Pancreas (tissue), 10 donors: ENCODE data around the gene VIT. TPM values are rescaled to one million over a fixed set of nuclear protein-coding genes. Genes with fewer than 3 reads are reported as not detected.

Experiments used
- ATAC-seq, 4 donors: fragments of 200-7000 bp; cut with Tn5 transposase; one replicate each; pipeline versions ENCODE4 v1.8.0 to v1.9.1; 2020; ENCODE audit warnings: mild to moderate bottlenecking in 4 of 4, moderate library complexity in 4 of 4
- DNase-seq, 6 donors: peaks; one replicate each; pipeline ENCODE4 v3.0.0-alpha.2; 2020
- FAIRE-seq: peaks from 2 replicates; lab custom pipeline; 2012; peaks lifted over from hg19 to GRCh38; lab: Jason Lieb, UNC
- H3K27ac ChIP-seq, 4 donors: fragments of 200-600 bp; sonication (generic); 1 replicate in 3 of 4; 2 replicates in 1 of 4; pipeline versions ENCODE4 v1.5.0 to v1.8.0; 2020
- H3K27me3 ChIP-seq, 4 donors: fragments of 200-600 bp; one replicate each; pipeline ENCODE4 v1.8.0; 2021
- H3K36me3 ChIP-seq, 3 donors: fragments of 200-600 bp; sonication (generic) in 1 of 3; one replicate each; pipeline versions ENCODE4 v1.5.0 to v1.8.0; 2020 to 2021
- H3K4me1 ChIP-seq, 3 donors: fragments of 200-600 bp; one replicate each; pipeline ENCODE4 v1.8.0; 2021
- H3K4me3 ChIP-seq, 4 donors: fragments of 200-600 bp; sonication (generic) in 2 of 4; one replicate each; pipeline versions ENCODE4 v1.5.0 to v1.8.0; 2020 to 2021
- H3K9me3 ChIP-seq, 4 donors: fragments of 200-600 bp; one replicate each; pipeline ENCODE4 v1.8.0; 2021
- WGBS, 2 donors: extraction: QIAGEN DNeasy Blood & Tissue Kit; methylation state at CpG; one replicate each; pipeline ENCODE4 v1.1.7; 2013; 5-methylcytosine and 5-hydroxymethylcytosine counted together
- intact Hi-C, 3 donors: fragments of 100-400 bp; cut with DNase I; formaldehyde crosslinking; loops; one replicate each; pipeline versions ENCODE4 v1.11.1 to v1.14.2; 2022
- polyA plus RNA-seq, 2 donors: library from polyadenylated mRNA; stranded (reverse); fragments of 200-250 nt; gene quantifications; one replicate each; pipeline ENCODE4 v1.2.3, GENCODE V29; 2013
- total RNA-seq, 6 donors: library from RNA; stranded (reverse); fragmentation: NEBNext Ultra II Directional in 4 of 6; extraction: Animal tissue kit (Norgen Biotek cat#: 25700) in 4 of 6; gene quantifications; one replicate each; pipeline versions ENCODE4 v1.2.1 to v1.2.4, GENCODE V29; 2021 to 2023
- TF ChIP-seq, protein P1 (sequence below), 4 donors: fragments of 200-600 bp; sonication (generic) in 3 of 4; IDR thresholded peaks; one replicate each; pipeline versions ENCODE4 v1.5.0 to v1.8.0; 2021; ENCODE audit warnings: antibody characterized with exemption in 4 of 4
- donor health status: healthy with polysubstance abuse.
- donor health status: DM: no; HTN: no; CAD: no; lungs with moderate emphysema.
- donor health status: DM: no; HTN: no; CAD: no.
- donor health status: control.
- donor health status: control.
- donor health status: Bipolar disorder and iron deficiency.
- donor health status: DM: yes; HTN: yes; CAD: no.
- donor health status: DM: no; HTN: no; CAD: no.
- donor health status: DM: no; HTN: no; CAD: no.
- donor health status: DM: yes; HTN: yes; CAD: no.

Gene VIT
- total and polyA plus RNA-seq, 8 donors = 0.19 to 2.9 (median 0.36) TPM

DNA sequence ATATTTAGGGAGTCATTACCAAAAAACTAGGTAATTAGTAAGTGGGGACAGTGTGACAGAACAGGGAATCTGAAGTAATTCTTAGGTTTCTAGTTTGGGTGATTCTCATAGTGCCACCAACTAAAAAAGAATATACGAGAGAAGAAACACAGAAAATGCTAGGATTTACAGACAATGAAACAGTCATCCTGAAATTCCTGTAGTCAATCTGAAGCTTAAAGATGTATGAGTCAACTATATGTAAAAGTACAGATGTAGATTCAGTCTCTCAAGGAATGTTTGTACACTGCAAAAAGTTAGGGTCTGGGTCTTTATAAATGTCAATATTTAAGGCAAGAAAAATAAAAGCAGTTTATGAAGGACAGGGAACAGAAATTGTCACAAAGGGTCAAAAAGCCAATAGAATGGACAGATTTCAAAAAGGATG is 162.9 kb downstream of the VIT start:
- Histone ChIP-seq H3K36me3 (peaks cover 0 to 14% (median 0%) of the 10 kb centered on the region in 3 donors), H3K27me3 (no peaks in the 10 kb centered on the region), H3K4me3 (no peak overlapping the region), H3K9me3 (no peaks in the 10 kb centered on the region), H3K4me1 (no peaks in the 10 kb centered on the region), H3K27ac (no peak overlapping the region)
- no peak for ATAC-seq
- FAIRE-seq = no peak
- TF ChIP-seq, protein P1, sequence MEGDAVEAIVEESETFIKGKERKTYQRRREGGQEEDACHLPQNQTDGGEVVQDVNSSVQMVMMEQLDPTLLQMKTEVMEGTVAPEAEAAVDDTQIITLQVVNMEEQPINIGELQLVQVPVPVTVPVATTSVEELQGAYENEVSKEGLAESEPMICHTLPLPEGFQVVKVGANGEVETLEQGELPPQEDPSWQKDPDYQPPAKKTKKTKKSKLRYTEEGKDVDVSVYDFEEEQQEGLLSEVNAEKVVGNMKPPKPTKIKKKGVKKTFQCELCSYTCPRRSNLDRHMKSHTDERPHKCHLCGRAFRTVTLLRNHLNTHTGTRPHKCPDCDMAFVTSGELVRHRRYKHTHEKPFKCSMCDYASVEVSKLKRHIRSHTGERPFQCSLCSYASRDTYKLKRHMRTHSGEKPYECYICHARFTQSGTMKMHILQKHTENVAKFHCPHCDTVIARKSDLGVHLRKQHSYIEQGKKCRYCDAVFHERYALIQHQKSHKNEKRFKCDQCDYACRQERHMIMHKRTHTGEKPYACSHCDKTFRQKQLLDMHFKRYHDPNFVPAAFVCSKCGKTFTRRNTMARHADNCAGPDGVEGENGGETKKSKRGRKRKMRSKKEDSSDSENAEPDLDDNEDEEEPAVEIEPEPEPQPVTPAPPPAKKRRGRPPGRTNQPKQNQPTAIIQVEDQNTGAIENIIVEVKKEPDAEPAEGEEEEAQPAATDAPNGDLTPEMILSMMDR (IDR thresholded peaks at IDR 0.05) = no peak
- intact Hi-C loops = no loop called here
- WGBS, 2 donors = 92 to 97% methylated on average over 1 of the region's 1 CpG
- DNase-seq = no peak

DNA sequence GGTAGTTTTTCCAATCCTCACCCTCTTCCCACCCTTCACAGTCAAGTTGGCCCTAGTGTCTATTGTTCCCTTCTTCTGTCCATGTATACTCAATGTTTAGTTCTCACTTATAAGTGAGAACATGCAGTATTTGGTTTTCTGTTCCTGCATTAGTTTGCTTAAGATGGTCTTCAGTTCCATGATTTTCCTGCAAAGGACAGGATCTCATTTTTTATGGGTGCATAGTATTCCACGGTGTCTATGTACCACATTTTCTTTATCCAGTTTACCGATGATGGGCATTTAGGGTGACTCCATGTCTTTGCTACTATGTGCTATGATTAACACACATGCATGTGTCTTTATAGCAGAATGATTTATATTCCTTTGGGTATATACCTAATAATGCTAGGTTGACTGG is 165.4 kb downstream of the VIT start:
- intact Hi-C loops = no loop called here
- FAIRE-seq = no peak
- TF ChIP-seq, protein P1 (IDR thresholded peaks at IDR 0.05) = no peak
- DNase-seq = no peak
- Histone ChIP-seq H3K4me1 (no peaks in the 10 kb centered on the region), H3K4me3 (no peak overlapping the region), H3K36me3 (peaks cover 0 to 9% (median 0%) of the 10 kb centered on the region in 3 donors), H3K9me3 (no peaks in the 10 kb centered on the region), H3K27ac (no peak overlapping the region), H3K27me3 (no peaks in the 10 kb centered on the region)
- 94 to 98% methylated on average over 2 of the region's 2 CpGs for WGBS, 2 donors
- no peak for ATAC-seq

Other genes starting within 250 kb of the VIT start
- gene FEZ2, start 98.5 kb upstream of the VIT start, total RNA-seq = 10 to 100 TPM in 2 of 6 donors, 1 to 10 TPM in 4; 7.0 to 18.2 (median 9.4) TPM
- gene FEZ2, start 98.5 kb upstream of the VIT start, polyA plus RNA-seq = 10 to 100 TPM in 1 of 2 donors, 1 to 10 TPM in 1; 7.9 to 15.0 TPM